ENCODE measurements around the gene F9. TPM values are rescaled to one million over a fixed set of nuclear protein-coding genes. Genes with fewer than 3 reads are reported as not detected.

The F9 gene
- total RNA-seq, 4 donors from 2014 or later, result 1.7 TPM; not detected in 3

- H3K9me3 ChIP-seq, result no peaks in the 10 kb centered on the region
- no peak overlapping the region for H3K4me3 ChIP-seq
- WGBS, result 38% methylated on average over 3 of the region's 3 CpGs
- no peaks in the 10 kb centered on the region for H3K4me1 ChIP-seq
- H3K27me3 ChIP-seq, result no peaks in the 10 kb centered on the region
- no peak for TF ChIP-seq POLR2A (IDR thresholded peaks at IDR 0.05)
- TF ChIP-seq POLR2AphosphoS5 (IDR thresholded peaks at IDR 0.05), result no peak
- TF ChIP-seq, protein P1, sequence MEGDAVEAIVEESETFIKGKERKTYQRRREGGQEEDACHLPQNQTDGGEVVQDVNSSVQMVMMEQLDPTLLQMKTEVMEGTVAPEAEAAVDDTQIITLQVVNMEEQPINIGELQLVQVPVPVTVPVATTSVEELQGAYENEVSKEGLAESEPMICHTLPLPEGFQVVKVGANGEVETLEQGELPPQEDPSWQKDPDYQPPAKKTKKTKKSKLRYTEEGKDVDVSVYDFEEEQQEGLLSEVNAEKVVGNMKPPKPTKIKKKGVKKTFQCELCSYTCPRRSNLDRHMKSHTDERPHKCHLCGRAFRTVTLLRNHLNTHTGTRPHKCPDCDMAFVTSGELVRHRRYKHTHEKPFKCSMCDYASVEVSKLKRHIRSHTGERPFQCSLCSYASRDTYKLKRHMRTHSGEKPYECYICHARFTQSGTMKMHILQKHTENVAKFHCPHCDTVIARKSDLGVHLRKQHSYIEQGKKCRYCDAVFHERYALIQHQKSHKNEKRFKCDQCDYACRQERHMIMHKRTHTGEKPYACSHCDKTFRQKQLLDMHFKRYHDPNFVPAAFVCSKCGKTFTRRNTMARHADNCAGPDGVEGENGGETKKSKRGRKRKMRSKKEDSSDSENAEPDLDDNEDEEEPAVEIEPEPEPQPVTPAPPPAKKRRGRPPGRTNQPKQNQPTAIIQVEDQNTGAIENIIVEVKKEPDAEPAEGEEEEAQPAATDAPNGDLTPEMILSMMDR (IDR thresholded peaks at IDR 0.05), result no peak
- no peak for TF ChIP-seq EP300 (IDR thresholded peaks at IDR 0.05)
- no peak for DNase-seq (ENCODE audit: low spot score in 2 of 2)
- no peaks in the 10 kb centered on the region for H3K36me3 ChIP-seq
- no peak overlapping the region for H3K27ac ChIP-seq
Observed at GRCh38 chrX:139538907-139539790, 8.6 kb downstream of the F9 start.

DNA sequence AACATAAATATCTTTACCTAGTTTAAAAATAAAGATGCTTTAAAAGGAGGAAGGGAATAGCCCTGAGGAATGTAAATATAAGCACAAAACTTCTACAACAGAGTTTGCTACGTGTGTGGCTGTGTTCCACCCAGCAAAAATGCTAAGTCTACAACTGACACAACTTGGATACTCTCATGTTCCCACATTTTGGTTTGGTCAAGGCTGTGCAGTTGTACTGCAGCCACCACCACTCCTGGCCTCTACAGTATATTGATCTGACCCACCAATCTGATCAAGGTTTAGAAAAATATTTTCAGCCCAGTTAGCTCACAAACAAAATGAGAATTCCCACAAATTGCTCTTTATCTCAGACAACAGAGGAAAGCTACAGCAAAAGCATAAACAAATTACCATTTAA lies 12.1 kb downstream of the F9 start:
- no peak for TF ChIP-seq EP300 (IDR thresholded peaks at IDR 0.05)
- TF ChIP-seq, protein P1 (IDR thresholded peaks at IDR 0.05), result no peak
- no peak for TF ChIP-seq POLR2A (IDR thresholded peaks at IDR 0.05)
- no peak for TF ChIP-seq POLR2AphosphoS5 (IDR thresholded peaks at IDR 0.05)
- H3K4me1 ChIP-seq, result no peaks in the 10 kb centered on the region
- no peak overlapping the region for H3K4me3 ChIP-seq
- H3K36me3 ChIP-seq, result no peaks in the 10 kb centered on the region
- no peaks in the 10 kb centered on the region for H3K27me3 ChIP-seq
- WGBS, result 64% methylated on average over 1 of the region's 1 CpG
- no peak overlapping the region for H3K27ac ChIP-seq
- no peaks in the 10 kb centered on the region for H3K9me3 ChIP-seq
- DNase-seq (ENCODE audit: low spot score in 2 of 2), result no peak

GRCh38 chrX:139543920-139544319 lies 13.4 kb downstream of the F9 start:
- Histone ChIP-seq H3K4me3 (no peak overlapping the region), H3K27ac (no peak overlapping the region), H3K36me3 (no peaks in the 10 kb centered on the region), H3K27me3 (no peaks in the 10 kb centered on the region), H3K4me1 (no peaks in the 10 kb centered on the region), H3K9me3 (no peaks in the 10 kb centered on the region)
- WGBS, result 78% methylated on average over 4 of the region's 4 CpGs
- TF ChIP-seq POLR2A (IDR thresholded peaks at IDR 0.05), result no peak
- no peak for TF ChIP-seq POLR2AphosphoS5 (IDR thresholded peaks at IDR 0.05)
- TF ChIP-seq, protein P1 (IDR thresholded peaks at IDR 0.05), result no peak
- TF ChIP-seq EP300 (IDR thresholded peaks at IDR 0.05), result no peak
- DNase-seq (ENCODE audit: low spot score in 2 of 2), result no peak

GRCh38 chrX:139544591-139544990 lies 14.1 kb downstream of the F9 start:
- 52% methylated on average over 3 of the region's 3 CpGs for WGBS
- no peak overlapping the region for H3K4me3 ChIP-seq
- H3K4me1 ChIP-seq, result no peaks in the 10 kb centered on the region
- H3K9me3 ChIP-seq, result no peaks in the 10 kb centered on the region
- DNase-seq (ENCODE audit: low spot score in 2 of 2), result no peak
- no peak overlapping the region for H3K27ac ChIP-seq
- H3K36me3 ChIP-seq, result no peaks in the 10 kb centered on the region
- TF ChIP-seq POLR2AphosphoS5 (IDR thresholded peaks at IDR 0.05) (no peak), EP300 (IDR thresholded peaks at IDR 0.05) (no peak), POLR2A (IDR thresholded peaks at IDR 0.05) (no peak)
- TF ChIP-seq, protein P1 (IDR thresholded peaks at IDR 0.05), result no peak
- H3K27me3 ChIP-seq, result no peaks in the 10 kb centered on the region

GRCh38 chrX:139554376-139554775 lies 23.8 kb downstream of the F9 start:
- no peaks in the 10 kb centered on the region for H3K4me1 ChIP-seq
- no peaks in the 10 kb centered on the region for H3K9me3 ChIP-seq
- TF ChIP-seq POLR2AphosphoS5 (IDR thresholded peaks at IDR 0.05) (no peak), POLR2A (IDR thresholded peaks at IDR 0.05) (no peak), EP300 (IDR thresholded peaks at IDR 0.05) (no peak)
- TF ChIP-seq, protein P1 (IDR thresholded peaks at IDR 0.05), result no peak
- no peak overlapping the region for H3K27ac ChIP-seq
- no peaks in the 10 kb centered on the region for H3K36me3 ChIP-seq
- H3K27me3 ChIP-seq, result no peaks in the 10 kb centered on the region
- DNase-seq (ENCODE audit: low spot score in 2 of 2), result no peak
- H3K4me3 ChIP-seq, result no peak overlapping the region
